Breast epithelium (tissue), 3 donors: Measurements from ENCODE around the gene MEX3D.

Experiments used
- POLR2A ChIP-seq: fragments of 450-650 bp; IDR thresholded peaks from one replicate; pipeline ENCODE4 v1.6.1; 2016; ENCODE audit warnings: antibody characterized with exemption, mild to moderate bottlenecking, moderate library complexity
- POLR2AphosphoS5 ChIP-seq, 3 donors: sonication (generic); formaldehyde crosslinking; IDR thresholded peaks; one replicate each; pipeline ENCODE4 v1.6.1; 2017; ENCODE audit warnings: antibody characterized with exemption in 3 of 3
- TF ChIP-seq, protein P1 (sequence below), 3 donors: fragments of 450-650 bp; IDR thresholded peaks; one replicate each; pipeline ENCODE4 v1.5.1; 2016 to 2017; ENCODE audit warnings: antibody characterized with exemption in 3 of 3, mild to moderate bottlenecking in 3 of 3, moderate library complexity in 3 of 3

DNA sequence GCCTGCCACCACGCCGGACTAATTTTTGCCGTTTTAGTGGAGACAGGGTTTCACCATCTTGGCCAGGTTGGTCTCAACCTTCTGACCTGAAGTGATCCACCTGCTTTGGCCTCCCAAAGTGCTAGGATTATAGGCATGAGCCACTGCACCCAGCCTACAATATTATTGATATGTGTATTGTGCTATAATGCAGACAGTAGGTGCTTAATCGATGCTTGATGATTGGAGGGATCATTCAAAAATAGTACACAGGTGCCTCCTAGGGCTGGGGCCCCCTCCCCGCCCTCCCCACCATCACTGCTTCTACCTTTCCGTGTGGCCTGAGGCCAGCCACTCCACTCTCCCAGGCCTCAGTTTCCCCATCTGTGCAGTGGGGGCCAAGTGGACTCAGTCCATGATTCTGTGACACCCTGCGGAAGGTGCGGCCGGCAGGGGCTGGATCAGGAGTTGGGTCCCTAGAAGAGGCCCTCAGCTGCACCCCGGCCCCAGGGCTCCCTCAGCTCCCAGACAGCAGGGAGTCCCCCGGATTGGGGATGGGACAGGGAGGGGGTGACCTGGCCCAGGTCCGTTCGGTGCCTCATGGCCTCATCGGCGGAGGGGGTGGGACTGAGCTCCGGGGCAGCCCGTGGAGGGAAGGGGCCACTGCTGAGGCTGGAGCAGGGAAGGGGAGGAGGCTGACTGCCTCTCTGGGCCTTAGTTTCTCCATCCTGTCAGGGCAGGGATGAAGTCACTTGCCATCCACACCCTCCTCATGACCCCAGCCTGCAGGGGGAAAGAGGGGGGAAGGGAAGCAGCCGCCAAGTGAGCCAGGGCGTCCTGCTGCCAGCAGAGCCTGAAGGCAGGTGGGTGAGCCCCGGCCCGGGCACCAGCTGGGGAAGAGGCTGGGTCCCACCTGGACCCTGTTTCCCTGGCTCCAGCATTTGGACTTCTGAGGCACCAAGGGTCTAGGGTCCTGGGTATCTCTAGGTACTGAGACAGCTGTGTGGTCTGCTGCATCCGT, 56.5 kb downstream of the MEX3D start:
- no peak for TF ChIP-seq POLR2AphosphoS5 (IDR thresholded peaks at IDR 0.05)
- TF ChIP-seq POLR2A = no peak
- TF ChIP-seq, protein P1, sequence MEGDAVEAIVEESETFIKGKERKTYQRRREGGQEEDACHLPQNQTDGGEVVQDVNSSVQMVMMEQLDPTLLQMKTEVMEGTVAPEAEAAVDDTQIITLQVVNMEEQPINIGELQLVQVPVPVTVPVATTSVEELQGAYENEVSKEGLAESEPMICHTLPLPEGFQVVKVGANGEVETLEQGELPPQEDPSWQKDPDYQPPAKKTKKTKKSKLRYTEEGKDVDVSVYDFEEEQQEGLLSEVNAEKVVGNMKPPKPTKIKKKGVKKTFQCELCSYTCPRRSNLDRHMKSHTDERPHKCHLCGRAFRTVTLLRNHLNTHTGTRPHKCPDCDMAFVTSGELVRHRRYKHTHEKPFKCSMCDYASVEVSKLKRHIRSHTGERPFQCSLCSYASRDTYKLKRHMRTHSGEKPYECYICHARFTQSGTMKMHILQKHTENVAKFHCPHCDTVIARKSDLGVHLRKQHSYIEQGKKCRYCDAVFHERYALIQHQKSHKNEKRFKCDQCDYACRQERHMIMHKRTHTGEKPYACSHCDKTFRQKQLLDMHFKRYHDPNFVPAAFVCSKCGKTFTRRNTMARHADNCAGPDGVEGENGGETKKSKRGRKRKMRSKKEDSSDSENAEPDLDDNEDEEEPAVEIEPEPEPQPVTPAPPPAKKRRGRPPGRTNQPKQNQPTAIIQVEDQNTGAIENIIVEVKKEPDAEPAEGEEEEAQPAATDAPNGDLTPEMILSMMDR (IDR thresholded peaks at IDR 0.05) = no peak
